ENCODE measurements around the gene CCNK. TPM values are rescaled to one million over a fixed set of nuclear protein-coding genes. Genes with fewer than 3 reads are reported as not detected.

The CCNK gene
- total RNA-seq, 2 experiments from 2014 or later, result 140 to 151 TPM

DNA sequence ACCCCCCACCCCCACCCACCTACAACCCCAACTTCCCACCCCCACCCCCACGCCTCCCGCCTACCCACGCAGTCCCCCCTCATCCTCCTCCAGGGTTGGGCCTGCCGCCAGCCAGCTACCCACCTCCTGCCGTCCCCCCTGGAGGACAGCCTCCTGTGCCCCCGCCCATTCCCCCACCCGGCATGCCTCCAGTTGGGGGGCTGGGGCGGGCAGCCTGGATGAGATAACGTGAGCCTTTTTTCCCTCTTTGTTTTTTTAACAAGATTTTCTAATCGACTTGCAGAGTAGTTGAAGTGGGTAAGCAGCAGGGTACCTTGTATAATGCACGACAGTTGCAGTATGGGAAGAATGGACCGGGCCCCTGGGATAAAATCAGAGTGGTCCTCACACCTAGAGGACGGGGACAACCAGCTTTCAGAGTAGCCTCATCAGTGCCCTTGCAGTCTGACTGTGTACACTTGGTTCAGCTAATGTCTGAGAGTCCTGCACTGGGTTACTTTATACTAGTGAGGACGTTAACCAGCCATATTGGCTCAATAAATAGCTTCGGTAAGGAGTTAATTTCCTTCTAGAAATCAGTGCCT, 29.4 kb downstream of the CCNK start:
- Histone ChIP-seq H3K4me1 (ENCODE audit: insufficient read depth, low read length) (no peaks in the 10 kb centered on the region), H3K36me3 (ENCODE audit: insufficient read depth, low read length) (peaks cover 74% of the 10 kb centered on the region), H3K4me3 (ENCODE audit: low read length) (no peak overlapping the region), H3K27ac (ENCODE audit: low read depth in 1 of 2, low read length in 2 of 2) (no peak overlapping the region), H3K9me3 (ENCODE audit: control insufficient read depth in 1 of 2, insufficient read depth in 1 of 2, low read length in 2 of 2) (no peaks in the 10 kb centered on the region), H3K27me3 (ENCODE audit: control insufficient read depth in 1 of 2, insufficient read depth in 2 of 2, low read length in 2 of 2) (no peaks in the 10 kb centered on the region)
- ATAC-seq (ENCODE audit: poor library complexity) (no peak), DNase-seq (no peak)
- Mint-ChIP-seq H3K36me3 (ENCODE audit: low read depth) (peaks cover 68% of the 10 kb centered on the region), H3K27me3 (no peaks in the 10 kb centered on the region), H3K27ac (no peak overlapping the region), H3K4me3 (no peak overlapping the region), H3K4me1 (ENCODE audit: low read depth) (no peaks in the 10 kb centered on the region), H3K9me3 (no peaks in the 10 kb centered on the region)
- TF ChIP-seq, protein P1, sequence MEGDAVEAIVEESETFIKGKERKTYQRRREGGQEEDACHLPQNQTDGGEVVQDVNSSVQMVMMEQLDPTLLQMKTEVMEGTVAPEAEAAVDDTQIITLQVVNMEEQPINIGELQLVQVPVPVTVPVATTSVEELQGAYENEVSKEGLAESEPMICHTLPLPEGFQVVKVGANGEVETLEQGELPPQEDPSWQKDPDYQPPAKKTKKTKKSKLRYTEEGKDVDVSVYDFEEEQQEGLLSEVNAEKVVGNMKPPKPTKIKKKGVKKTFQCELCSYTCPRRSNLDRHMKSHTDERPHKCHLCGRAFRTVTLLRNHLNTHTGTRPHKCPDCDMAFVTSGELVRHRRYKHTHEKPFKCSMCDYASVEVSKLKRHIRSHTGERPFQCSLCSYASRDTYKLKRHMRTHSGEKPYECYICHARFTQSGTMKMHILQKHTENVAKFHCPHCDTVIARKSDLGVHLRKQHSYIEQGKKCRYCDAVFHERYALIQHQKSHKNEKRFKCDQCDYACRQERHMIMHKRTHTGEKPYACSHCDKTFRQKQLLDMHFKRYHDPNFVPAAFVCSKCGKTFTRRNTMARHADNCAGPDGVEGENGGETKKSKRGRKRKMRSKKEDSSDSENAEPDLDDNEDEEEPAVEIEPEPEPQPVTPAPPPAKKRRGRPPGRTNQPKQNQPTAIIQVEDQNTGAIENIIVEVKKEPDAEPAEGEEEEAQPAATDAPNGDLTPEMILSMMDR (IDR thresholded peaks at IDR 0.05), result no peak
- intact Hi-C loops (cut with DNase I, micrococcal nuclease), result no loop called here
- CTCF ChIA-PET, result no interaction called here
- POLR2A ChIA-PET, result no interaction called here

DNA sequence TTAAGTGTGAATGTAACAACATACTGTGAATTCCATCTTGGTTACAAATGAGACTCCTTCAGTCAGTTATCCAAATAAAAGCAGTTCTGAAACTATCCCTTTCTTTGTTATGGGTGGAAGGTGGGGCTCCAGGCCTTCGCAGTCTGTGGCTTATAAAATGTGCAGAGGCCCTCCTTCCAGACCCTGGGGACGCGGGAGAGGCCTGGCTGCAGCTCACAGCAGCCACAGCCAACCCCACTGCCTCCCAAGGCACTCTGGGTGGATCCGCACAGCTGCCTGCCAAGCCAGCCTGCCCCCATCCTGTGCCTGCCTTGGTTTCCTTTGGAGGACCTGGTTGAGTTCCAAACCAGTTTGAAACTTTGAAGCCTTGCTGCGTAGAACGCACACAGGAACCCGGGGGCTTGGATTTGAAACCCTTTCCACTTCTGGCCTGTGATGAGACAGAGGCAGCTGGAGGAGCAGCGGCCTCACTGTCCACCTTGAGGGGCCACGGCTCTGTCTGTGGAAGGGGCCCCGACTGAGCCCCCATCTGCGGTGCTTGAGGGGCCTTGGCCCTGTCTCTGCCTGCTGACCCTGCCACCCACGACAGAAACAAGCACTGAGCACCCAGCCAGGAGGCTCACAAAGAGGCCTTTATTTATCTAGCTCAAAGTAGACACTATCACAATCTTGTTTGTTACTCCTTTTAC, 30.4 kb downstream of the CCNK start:
- Histone ChIP-seq H3K27ac (ENCODE audit: low read depth in 1 of 2, low read length in 2 of 2) (no peak overlapping the region), H3K4me3 (ENCODE audit: low read length) (no peak overlapping the region), H3K4me1 (ENCODE audit: insufficient read depth, low read length) (no peaks in the 10 kb centered on the region), H3K36me3 (ENCODE audit: insufficient read depth, low read length) (peaks cover 65% of the 10 kb centered on the region), H3K27me3 (ENCODE audit: control insufficient read depth in 1 of 2, insufficient read depth in 2 of 2, low read length in 2 of 2) (no peaks in the 10 kb centered on the region), H3K9me3 (ENCODE audit: control insufficient read depth in 1 of 2, insufficient read depth in 1 of 2, low read length in 2 of 2) (no peaks in the 10 kb centered on the region)
- Mint-ChIP-seq H3K4me3 (no peak overlapping the region), H3K4me1 (ENCODE audit: low read depth) (no peaks in the 10 kb centered on the region), H3K27ac (no peak overlapping the region), H3K9me3 (no peaks in the 10 kb centered on the region), H3K27me3 (no peaks in the 10 kb centered on the region), H3K36me3 (ENCODE audit: low read depth) (peaks cover 58% of the 10 kb centered on the region)
- ChIA-PET POLR2A (no interaction called here), CTCF (no interaction called here)
- ATAC-seq (ENCODE audit: poor library complexity), result no peak
- DNase-seq, result no peak
- intact Hi-C loops (cut with DNase I, micrococcal nuclease), result no loop called here
- TF ChIP-seq, protein P1 (IDR thresholded peaks at IDR 0.05), result no peak

DNA sequence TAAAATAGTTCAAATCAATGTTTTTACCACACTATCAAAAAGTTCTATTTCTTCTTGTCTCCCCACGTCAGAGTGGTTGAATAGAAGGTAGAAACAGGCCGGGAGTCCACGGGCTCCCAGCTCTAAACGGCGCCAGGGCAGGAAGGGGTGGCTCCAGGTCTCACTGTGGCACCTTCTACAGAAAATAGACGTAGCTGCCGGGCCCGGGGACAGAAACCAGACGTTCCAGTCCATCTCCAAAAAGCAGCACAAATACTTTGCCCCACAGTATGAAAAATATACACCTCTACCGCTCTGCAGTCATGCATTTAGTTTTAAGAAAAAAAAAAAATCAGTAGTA, 30.9 kb downstream of the CCNK start:
- H3K36me3 Mint-ChIP-seq (ENCODE audit: low read depth), result peaks cover 53% of the 10 kb centered on the region
- no peak overlapping the region for H3K4me3 Mint-ChIP-seq
- Histone ChIP-seq H3K36me3 (ENCODE audit: insufficient read depth, low read length) (peaks cover 60% of the 10 kb centered on the region), H3K9me3 (ENCODE audit: control insufficient read depth in 1 of 2, insufficient read depth in 1 of 2, low read length in 2 of 2) (no peaks in the 10 kb centered on the region), H3K27me3 (ENCODE audit: control insufficient read depth in 1 of 2, insufficient read depth in 2 of 2, low read length in 2 of 2) (no peaks in the 10 kb centered on the region), H3K4me1 (ENCODE audit: insufficient read depth, low read length) (no peaks in the 10 kb centered on the region), H3K27ac (ENCODE audit: low read depth in 1 of 2, low read length in 2 of 2) (no peak overlapping the region), H3K4me3 (ENCODE audit: low read length) (no peak overlapping the region)
- H3K9me3 Mint-ChIP-seq, result no peaks in the 10 kb centered on the region
- ChIA-PET POLR2A (interaction anchor here (0.9 kb wide), 1 partner anchor 31 kb away, joined by 3 read pairs; the partner anchor contains the start of genes CCNK and SETD3), CTCF (no interaction called here)
- DNase-seq (no peak), ATAC-seq (ENCODE audit: poor library complexity) (no peak)
- no peaks in the 10 kb centered on the region for H3K4me1 Mint-ChIP-seq (ENCODE audit: low read depth)
- H3K27ac Mint-ChIP-seq, result no peak overlapping the region
- TF ChIP-seq, protein P1 (IDR thresholded peaks at IDR 0.05), result no peak
- H3K27me3 Mint-ChIP-seq, result no peaks in the 10 kb centered on the region
- intact Hi-C loops (cut with DNase I, micrococcal nuclease), result no loop called here

All from CD4-positive, alpha-beta T cell (primary cell).